ENCODE measurements around the gene YAP1.

YAP1 gene

GRCh38 chr11:102139081-102139498 is 28.8 kb downstream of the YAP1 start:
- no peaks in the 10 kb centered on the region for H3K9me3 Mint-ChIP-seq (ENCODE audit: low read depth)
- no peaks in the 10 kb centered on the region for H3K36me3 Mint-ChIP-seq
- no peaks in the 10 kb centered on the region for H3K4me1 Mint-ChIP-seq (ENCODE audit: low read depth)
- peaks cover 10% of the 10 kb centered on the region for H3K27me3 Mint-ChIP-seq
- no peak overlapping the region for H3K27ac Mint-ChIP-seq
- H3K4me3 Mint-ChIP-seq, result no peak overlapping the region

- Mint-ChIP-seq H3K9me3 (ENCODE audit: low read depth) (no peaks in the 10 kb centered on the region), H3K4me1 (ENCODE audit: low read depth) (no peaks in the 10 kb centered on the region), H3K27me3 (peaks cover 13% of the 10 kb centered on the region), H3K4me3 (no peak overlapping the region), H3K27ac (no peak overlapping the region), H3K36me3 (no peaks in the 10 kb centered on the region)
Observed at GRCh38 chr11:102142333-102142732, 32.1 kb downstream of the YAP1 start.

GRCh38 chr11:102143867-102144266 is 33.6 kb downstream of the YAP1 start:
- Mint-ChIP-seq H3K4me3 (no peak overlapping the region), H3K9me3 (ENCODE audit: low read depth) (no peaks in the 10 kb centered on the region), H3K4me1 (ENCODE audit: low read depth) (no peaks in the 10 kb centered on the region), H3K36me3 (no peaks in the 10 kb centered on the region), H3K27me3 (peaks cover 10% of the 10 kb centered on the region), H3K27ac (no peak overlapping the region)

- no peaks in the 10 kb centered on the region for H3K36me3 Mint-ChIP-seq
- no peak overlapping the region for H3K4me3 Mint-ChIP-seq
- H3K4me1 Mint-ChIP-seq (ENCODE audit: low read depth), result no peaks in the 10 kb centered on the region
- no peak overlapping the region for H3K27ac Mint-ChIP-seq
- no peaks in the 10 kb centered on the region for H3K9me3 Mint-ChIP-seq (ENCODE audit: low read depth)
- H3K27me3 Mint-ChIP-seq, result peaks cover 14% of the 10 kb centered on the region
Observed at GRCh38 chr11:102144357-102145355, 34.4 kb downstream of the YAP1 start.

GRCh38 chr11:102147015-102147414 is 36.8 kb downstream of the YAP1 start:
- Mint-ChIP-seq H3K9me3 (ENCODE audit: low read depth) (no peaks in the 10 kb centered on the region), H3K4me3 (no peak overlapping the region), H3K4me1 (ENCODE audit: low read depth) (no peaks in the 10 kb centered on the region), H3K27me3 (peaks cover 16% of the 10 kb centered on the region), H3K27ac (no peak overlapping the region), H3K36me3 (no peaks in the 10 kb centered on the region)

- Mint-ChIP-seq H3K4me3 (no peak overlapping the region), H3K27me3 (peaks cover 16% of the 10 kb centered on the region), H3K27ac (no peak overlapping the region), H3K36me3 (no peaks in the 10 kb centered on the region), H3K4me1 (ENCODE audit: low read depth) (no peaks in the 10 kb centered on the region), H3K9me3 (ENCODE audit: low read depth) (no peaks in the 10 kb centered on the region)
Observed at GRCh38 chr11:102147632-102148031, 37.4 kb downstream of the YAP1 start.

GRCh38 chr11:102148059-102148458 is 37.8 kb downstream of the YAP1 start:
- Mint-ChIP-seq H3K36me3 (no peaks in the 10 kb centered on the region), H3K27me3 (peaks cover 16% of the 10 kb centered on the region), H3K9me3 (ENCODE audit: low read depth) (no peaks in the 10 kb centered on the region), H3K4me1 (ENCODE audit: low read depth) (no peaks in the 10 kb centered on the region), H3K27ac (no peak overlapping the region), H3K4me3 (no peak overlapping the region)

GRCh38 chr11:102151784-102152525 is 41.7 kb downstream of the YAP1 start:
- H3K36me3 Mint-ChIP-seq, result no peaks in the 10 kb centered on the region
- H3K27ac Mint-ChIP-seq, result no peak overlapping the region
- H3K4me1 Mint-ChIP-seq (ENCODE audit: low read depth), result no peaks in the 10 kb centered on the region
- H3K9me3 Mint-ChIP-seq (ENCODE audit: low read depth), result no peaks in the 10 kb centered on the region
- peaks cover 9% of the 10 kb centered on the region for H3K27me3 Mint-ChIP-seq
- no peak overlapping the region for H3K4me3 Mint-ChIP-seq

GRCh38 chr11:102153082-102153481 is 42.8 kb downstream of the YAP1 start:
- Mint-ChIP-seq H3K27me3 (peaks cover 7% of the 10 kb centered on the region), H3K36me3 (no peaks in the 10 kb centered on the region)

GRCh38 chr11:102154806-102155205 is 44.6 kb downstream of the YAP1 start:
- peaks cover 2% of the 10 kb centered on the region for H3K27me3 Mint-ChIP-seq
- H3K9me3 Mint-ChIP-seq (ENCODE audit: low read depth), result no peaks in the 10 kb centered on the region
- H3K4me3 Mint-ChIP-seq, result no peak overlapping the region
- H3K27ac Mint-ChIP-seq, result no peak overlapping the region
- no peaks in the 10 kb centered on the region for H3K36me3 Mint-ChIP-seq
- H3K4me1 Mint-ChIP-seq (ENCODE audit: low read depth), result no peaks in the 10 kb centered on the region

More at GRCh38 chr11:102153082-102153481, 42.8 kb downstream of the YAP1 start:
- no peak overlapping the region for H3K27ac Mint-ChIP-seq
- no peak overlapping the region for H3K4me3 Mint-ChIP-seq
- no peaks in the 10 kb centered on the region for H3K4me1 Mint-ChIP-seq (ENCODE audit: low read depth)
- no peaks in the 10 kb centered on the region for H3K9me3 Mint-ChIP-seq (ENCODE audit: low read depth)

GRCh38 chr11:102155676-102156075 is 45.4 kb downstream of the YAP1 start:
- Mint-ChIP-seq H3K4me3 (no peak overlapping the region), H3K9me3 (ENCODE audit: low read depth) (no peaks in the 10 kb centered on the region), H3K36me3 (no peaks in the 10 kb centered on the region), H3K4me1 (ENCODE audit: low read depth) (no peaks in the 10 kb centered on the region), H3K27ac (no peak overlapping the region), H3K27me3 (no peaks in the 10 kb centered on the region)

- Mint-ChIP-seq H3K27ac (no peak overlapping the region), H3K4me1 (ENCODE audit: low read depth) (no peaks in the 10 kb centered on the region), H3K4me3 (no peak overlapping the region), H3K9me3 (ENCODE audit: low read depth) (no peaks in the 10 kb centered on the region), H3K27me3 (peaks cover 2% of the 10 kb centered on the region), H3K36me3 (no peaks in the 10 kb centered on the region)
Observed at GRCh38 chr11:102157219-102157618, 47.0 kb downstream of the YAP1 start.

GRCh38 chr11:102158164-102158735 is 48.0 kb downstream of the YAP1 start:
- no peaks in the 10 kb centered on the region for H3K9me3 Mint-ChIP-seq (ENCODE audit: low read depth)
- H3K4me1 Mint-ChIP-seq (ENCODE audit: low read depth), result no peaks in the 10 kb centered on the region
- H3K4me3 Mint-ChIP-seq, result no peak overlapping the region
- no peak overlapping the region for H3K27ac Mint-ChIP-seq
- H3K27me3 Mint-ChIP-seq, result peaks cover 2% of the 10 kb centered on the region
- H3K36me3 Mint-ChIP-seq, result no peaks in the 10 kb centered on the region

- Mint-ChIP-seq H3K27me3 (peaks cover 11% of the 10 kb centered on the region), H3K9me3 (ENCODE audit: low read depth) (no peaks in the 10 kb centered on the region), H3K36me3 (no peaks in the 10 kb centered on the region), H3K4me3 (no peak overlapping the region), H3K4me1 (ENCODE audit: low read depth) (no peaks in the 10 kb centered on the region), H3K27ac (no peak overlapping the region)
Observed at GRCh38 chr11:102163368-102163767, 53.1 kb downstream of the YAP1 start.

All from activated naive CD8-positive, alpha-beta T cell (primary cell).